ENCODE data around the gene APLF. TPM values are rescaled to one million over a fixed set of nuclear protein-coding genes. Genes with fewer than 3 reads are reported as not detected.

APLF gene
- total and polyA plus RNA-seq, 2 of the 8 experiments (the other 6 are each of a cell fraction or from before 2014, with no cell fraction given) = 4.4 to 7.3 TPM

DNA sequence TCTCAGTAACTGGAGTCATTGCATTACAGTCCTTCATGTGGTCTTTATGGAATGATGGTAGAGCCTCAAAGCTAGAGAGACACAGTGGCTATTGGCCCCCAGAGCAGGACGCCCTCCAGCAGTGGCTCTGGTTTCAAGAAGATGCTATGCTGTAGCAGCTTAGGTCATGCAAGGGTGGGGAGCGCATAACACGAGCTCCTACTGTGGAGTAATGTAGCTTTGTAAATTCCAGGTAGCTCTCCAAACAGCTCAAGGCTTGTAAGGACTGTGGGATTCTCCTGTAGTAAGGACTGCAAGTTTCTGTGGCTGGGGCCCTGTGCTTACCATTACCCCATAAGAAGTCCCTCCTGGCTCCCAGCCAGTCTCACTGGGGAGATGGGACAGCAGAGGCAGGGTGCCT, 15.6 kb downstream of the APLF start (continued):
- no peak for TF ChIP-seq CHD7 (IDR thresholded peaks at IDR 0.05; ENCODE audit: insufficient replicate concordance, low read length)
- no peak for TF ChIP-seq YY1 (IDR thresholded peaks at IDR 0.05; ENCODE audit: low read depth, low read length)
